ENCODE results near the gene UBR3.

DNA sequence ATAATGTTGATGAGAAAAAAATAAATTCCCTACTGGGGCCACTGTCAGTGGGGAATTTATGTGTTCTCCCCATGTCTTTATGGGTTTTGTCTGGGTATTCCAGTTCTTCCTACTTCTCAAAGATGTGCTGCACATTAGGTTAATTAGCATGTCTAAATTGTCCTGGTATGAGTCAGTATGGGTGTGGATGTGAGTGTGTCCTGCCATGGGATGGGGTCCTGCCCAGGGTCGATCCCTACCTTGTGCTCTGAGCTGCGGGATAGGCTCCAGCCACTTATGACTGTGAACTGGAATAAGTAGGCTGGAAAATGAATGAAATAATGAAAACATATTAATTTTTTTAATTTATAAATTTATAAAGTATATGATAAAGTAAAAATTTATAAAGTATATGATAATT lies 167.5 kb downstream of the UBR3 start:
- TF ChIP-seq, protein P1, sequence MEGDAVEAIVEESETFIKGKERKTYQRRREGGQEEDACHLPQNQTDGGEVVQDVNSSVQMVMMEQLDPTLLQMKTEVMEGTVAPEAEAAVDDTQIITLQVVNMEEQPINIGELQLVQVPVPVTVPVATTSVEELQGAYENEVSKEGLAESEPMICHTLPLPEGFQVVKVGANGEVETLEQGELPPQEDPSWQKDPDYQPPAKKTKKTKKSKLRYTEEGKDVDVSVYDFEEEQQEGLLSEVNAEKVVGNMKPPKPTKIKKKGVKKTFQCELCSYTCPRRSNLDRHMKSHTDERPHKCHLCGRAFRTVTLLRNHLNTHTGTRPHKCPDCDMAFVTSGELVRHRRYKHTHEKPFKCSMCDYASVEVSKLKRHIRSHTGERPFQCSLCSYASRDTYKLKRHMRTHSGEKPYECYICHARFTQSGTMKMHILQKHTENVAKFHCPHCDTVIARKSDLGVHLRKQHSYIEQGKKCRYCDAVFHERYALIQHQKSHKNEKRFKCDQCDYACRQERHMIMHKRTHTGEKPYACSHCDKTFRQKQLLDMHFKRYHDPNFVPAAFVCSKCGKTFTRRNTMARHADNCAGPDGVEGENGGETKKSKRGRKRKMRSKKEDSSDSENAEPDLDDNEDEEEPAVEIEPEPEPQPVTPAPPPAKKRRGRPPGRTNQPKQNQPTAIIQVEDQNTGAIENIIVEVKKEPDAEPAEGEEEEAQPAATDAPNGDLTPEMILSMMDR (IDR thresholded peaks at IDR 0.05 in 8 of 11, conservative IDR thresholded peaks at IDR 0.05 in 3 of 11) = no peak
- TF ChIP-seq POLR2AphosphoS5 (IDR thresholded peaks at IDR 0.05) (no peak), POLR2A (IDR thresholded peaks at IDR 0.05) (no peak)
